NCI-H748 (cell line): Measurements from ENCODE around the gene TMEM190.
"Not testable (repeated sequence)": the region's sequence is repeated elsewhere in the genome, so short reads cannot be mapped to it uniquely, and the experiment has no call there.

Source experiments
- DNase-seq: peaks from one replicate; lab custom pipeline; 2025; ENCODE audit not compliant: unreplicated experiment; lab: John Stamatoyannopoulos, UW

Gene TMEM190

GRCh38 chr19:55376241-55376933, at the start of gene TMEM190:
Gene TMEM190 (plus strand): TSS chr19:55376826. CDS start chr19:55376854, 28 bp downstream.
- peak; percentile 75 for DNase-seq

GRCh38 chr19:55328774-55329318, 47.8 kb upstream of the TMEM190 start:
- DNase-seq: not testable (repeated sequence)

GRCh38 chr19:55329791-55330190, 46.8 kb upstream of the TMEM190 start:
- not testable (repeated sequence) for DNase-seq

DNA sequence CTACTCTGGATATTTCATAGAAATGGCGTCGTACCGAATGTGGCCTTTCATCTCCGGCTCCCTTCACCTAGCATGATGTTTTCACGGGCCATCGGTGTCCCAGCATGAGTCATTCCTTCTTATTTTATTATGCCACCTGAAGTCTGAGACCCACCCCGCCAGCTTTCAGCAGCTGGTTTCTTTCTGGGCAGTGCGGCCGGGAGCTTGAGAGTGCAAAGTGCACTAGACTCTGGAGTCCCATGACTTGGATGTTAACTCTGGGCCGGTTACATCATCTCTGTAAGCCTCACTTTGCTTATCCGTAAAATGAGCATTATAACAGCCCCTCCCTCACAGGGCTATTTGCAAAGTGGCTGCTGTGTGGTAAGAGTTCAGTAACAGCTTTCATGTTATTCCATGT, 42.8 kb upstream of the TMEM190 start:
- DNase-seq: no peak

- DNase-seq: no peak
Observed at GRCh38 chr19:55336101-55336500, 40.5 kb upstream of the TMEM190 start.

- peak; percentile 100 for DNase-seq
Observed at GRCh38 chr19:55339105-55339888, 37.3 kb upstream of the TMEM190 start, which contains the start of gene KMT5C. Gene KMT5C (plus strand): TSS chr19:55339876. CDS start chr19:55341937, 2,061 bp downstream.

GRCh38 chr19:55339889-55340783, 36.5 kb upstream of the TMEM190 start:
- DNase-seq: peak; percentile 56

- DNase-seq: no peak
Observed at GRCh38 chr19:55340784-55341147, 35.9 kb upstream of the TMEM190 start.

GRCh38 chr19:55341171-55341588, 35.4 kb upstream of the TMEM190 start:
- DNase-seq: peak; percentile 90

DNA sequence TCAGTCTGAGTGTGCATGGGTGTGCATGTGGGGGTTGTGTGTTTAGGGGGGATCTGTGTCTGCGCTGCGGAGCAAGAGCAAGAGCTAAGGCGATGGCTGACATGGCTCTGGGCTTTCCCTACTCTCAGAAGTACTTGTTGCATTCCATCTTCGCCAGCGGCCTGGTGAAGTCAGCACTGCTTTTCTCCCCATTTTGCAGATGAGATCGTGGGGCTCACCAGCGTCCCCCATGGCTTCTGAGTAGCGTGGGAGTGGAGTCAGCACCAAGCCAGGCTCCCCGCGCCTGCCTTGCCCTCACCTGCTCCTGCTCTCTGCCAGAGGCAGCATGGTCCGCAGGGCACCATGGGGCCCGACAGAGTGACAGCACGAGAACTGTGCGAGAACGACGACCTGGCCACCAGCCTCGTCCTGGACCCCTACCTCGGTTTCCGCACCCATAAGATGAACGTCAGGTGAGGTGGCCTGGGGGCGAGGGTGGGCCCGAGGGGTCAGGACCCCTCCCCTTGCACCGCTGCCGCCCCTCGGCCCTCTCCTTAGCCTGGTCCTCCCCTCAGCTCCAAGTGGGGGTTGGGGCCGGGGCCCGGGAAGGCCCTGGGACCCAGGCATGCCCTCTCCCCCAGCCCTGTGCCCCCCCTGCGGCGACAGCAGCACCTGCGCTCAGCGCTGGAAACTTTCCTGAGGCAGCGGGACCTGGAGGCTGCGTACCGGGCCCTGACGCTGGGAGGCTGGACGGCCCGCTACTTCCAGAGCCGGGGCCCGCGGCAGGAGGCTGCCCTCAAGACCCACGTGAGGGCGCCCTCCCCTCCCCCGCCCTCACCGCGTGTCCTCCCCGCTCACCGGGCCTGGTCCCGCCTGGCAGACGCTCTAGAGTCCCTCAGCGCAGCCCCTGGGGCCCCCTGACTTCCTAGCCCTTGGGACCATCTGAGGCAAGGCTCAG, 34.8 kb upstream of the TMEM190 start:
- no peak for DNase-seq

- DNase-seq: no peak
Observed at GRCh38 chr19:55344444-55344843, 32.2 kb upstream of the TMEM190 start.

DNA sequence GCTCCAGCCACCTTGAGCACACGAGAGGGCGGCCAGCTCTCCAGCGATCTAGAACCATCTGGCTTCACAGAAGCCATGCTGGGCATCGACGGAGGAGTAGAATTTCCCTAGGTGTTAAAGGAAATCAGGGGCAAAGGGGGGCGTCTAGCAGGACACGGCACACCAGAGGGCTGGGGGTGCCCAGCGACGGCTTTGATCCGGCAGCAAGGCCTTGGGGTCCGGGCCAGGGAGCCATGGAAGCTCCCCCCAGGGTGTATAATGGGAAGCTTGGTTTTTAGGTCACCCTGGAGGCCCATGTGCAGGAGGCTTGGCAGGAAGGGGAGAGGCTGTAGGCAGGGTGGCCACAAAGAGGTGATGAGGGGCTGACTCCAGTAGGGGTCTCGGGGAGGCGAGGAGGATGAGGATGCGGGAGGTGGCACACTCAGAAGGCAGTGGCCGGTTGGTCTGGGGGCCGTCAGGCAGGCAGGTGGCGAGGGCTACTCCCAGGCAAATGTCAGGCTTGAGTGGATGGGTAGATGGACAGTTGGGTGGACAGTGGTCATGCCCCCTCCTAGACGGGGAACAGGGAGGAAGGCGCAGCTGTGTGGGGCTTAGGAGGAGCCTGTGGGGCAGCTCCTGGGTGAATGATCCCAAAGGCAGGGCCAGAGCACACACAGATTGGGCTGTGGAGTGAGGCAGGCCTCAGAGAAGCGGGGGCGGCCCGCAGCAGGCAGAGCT, 31.4 kb upstream of the TMEM190 start:
- no peak for DNase-seq

GRCh38 chr19:55345818-55346724, 30.6 kb upstream of the TMEM190 start:
- peak; percentile 59 for DNase-seq

- no peak for DNase-seq
Observed at GRCh38 chr19:55346725-55347441, 29.7 kb upstream of the TMEM190 start.

GRCh38 chr19:55347442-55348009, 29.1 kb upstream of the TMEM190 start:
- no peak for DNase-seq

DNA sequence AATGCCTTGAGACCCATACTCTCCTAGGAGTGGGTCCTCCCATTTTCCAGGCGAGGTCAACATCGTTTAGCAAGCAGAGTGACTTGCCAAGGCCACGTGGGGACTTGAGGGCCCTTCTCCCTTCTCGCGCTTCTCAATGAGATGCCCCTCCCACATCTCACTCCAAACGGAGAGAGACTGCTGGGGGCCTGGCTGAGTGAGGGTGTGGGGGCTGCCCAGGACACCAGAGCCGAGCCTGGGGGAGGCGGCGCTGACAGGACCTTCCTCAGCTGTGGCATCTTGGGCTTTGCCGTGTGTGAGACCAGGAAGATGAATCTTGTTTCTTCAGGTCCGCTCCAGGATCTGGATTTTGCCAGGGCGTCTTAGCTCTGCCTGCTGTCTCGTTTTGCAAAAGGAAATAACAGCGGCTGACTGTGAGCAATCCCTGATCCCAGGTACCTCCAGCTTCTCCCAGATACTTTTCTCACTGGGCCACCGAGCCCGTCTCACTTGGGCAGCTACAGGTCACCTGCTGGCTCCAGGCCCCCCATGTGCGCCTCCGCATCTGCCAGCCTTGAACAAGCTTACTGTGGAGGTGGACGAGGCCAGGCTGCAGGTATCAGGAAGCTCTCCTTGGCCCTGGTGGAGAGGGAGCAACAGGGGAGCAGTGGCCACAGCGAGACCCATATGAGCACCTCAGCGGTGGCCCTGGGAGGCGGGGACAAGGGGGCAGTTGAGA, 28.1 kb upstream of the TMEM190 start:
- DNase-seq: no peak
